ENCODE data around the gene PPP1R12B.
"Not testable (repeated sequence)": the region's sequence is repeated elsewhere in the genome, so short reads cannot be mapped to it uniquely, and the experiment has no call there.

PPP1R12B gene

DNA sequence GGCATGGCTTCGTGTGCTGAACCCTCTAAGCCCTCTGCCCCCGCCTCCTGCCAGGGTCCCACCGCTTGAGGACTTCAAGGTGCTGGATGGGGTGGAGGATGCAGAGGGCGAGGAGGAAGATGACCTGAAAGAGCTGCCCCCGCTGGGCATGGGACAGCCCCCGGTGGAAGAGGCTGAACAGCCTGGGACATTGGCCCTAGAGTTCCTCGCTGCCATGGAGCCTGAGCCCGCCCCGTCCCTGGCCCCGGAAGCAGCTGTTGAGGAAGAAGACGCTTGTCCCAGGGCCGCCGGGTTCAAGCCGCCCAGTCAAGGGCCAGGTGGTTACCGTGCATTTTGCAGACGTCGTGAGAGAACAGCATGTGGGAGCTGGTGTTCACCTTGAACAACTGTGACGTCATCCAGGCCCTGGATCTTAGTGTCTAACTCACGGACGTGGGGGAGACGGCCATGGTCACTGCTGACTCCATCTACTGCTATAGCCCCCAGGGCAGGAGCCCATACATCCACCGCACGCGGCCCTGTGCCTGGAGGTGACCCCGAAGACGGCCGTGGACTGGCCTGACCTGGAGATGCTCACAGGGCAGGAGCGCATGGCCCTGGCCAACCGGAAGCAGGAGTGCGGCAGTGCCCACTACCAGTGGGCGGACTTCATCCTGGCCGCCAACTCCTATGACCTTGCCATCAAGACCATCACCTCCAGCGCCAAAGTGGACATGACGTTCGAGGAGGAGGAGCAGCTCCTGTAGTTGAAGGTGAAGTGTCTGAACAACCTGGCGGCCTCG, 90.1 kb downstream of the PPP1R12B start:
- no peak for DNase-seq (ENCODE audit: extremely low read depth in 1 of 2, low read depth in 1 of 2)

GRCh38 chr1:202439308-202439707, 90.8 kb downstream of the PPP1R12B start:
- no peak for DNase-seq (ENCODE audit: extremely low read depth in 1 of 2, low read depth in 1 of 2)

- not testable (repeated sequence) for DNase-seq (ENCODE audit: extremely low read depth in 1 of 2, low read depth in 1 of 2)
These were observed 99.6 kb downstream of the PPP1R12B start for GRCh38 chr1:202448140-202448539.

DNA sequence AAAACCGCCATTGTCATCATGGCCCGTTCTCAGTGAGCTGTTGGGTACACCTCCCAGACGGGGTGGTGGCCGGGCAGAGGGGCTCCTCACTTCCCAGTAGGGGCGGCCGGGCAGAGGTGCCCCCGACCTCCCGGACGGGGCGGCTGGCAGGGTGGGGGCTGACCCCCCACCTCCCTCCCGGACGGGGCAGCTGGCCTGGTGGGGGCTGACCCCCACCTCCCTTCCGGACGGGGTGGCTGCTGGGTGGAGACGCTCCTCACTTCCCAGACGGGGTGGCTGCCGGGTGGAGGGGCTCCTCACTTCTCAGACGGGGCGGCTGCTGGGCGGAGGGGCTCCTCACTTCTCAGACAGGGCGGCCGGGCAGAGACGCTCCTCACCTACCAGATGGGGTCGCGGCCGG, 103.1 kb downstream of the PPP1R12B start:
- not testable (repeated sequence) for DNase-seq (ENCODE audit: extremely low read depth in 1 of 2, low read depth in 1 of 2)

GRCh38 chr1:202452508-202452907, 104.0 kb downstream of the PPP1R12B start:
- no peak for DNase-seq (ENCODE audit: extremely low read depth in 1 of 2, low read depth in 1 of 2)

- DNase-seq (ENCODE audit: extremely low read depth in 1 of 2, low read depth in 1 of 2): not testable (repeated sequence)
These were observed 108.1 kb downstream of the PPP1R12B start for GRCh38 chr1:202456372-202457169.

- DNase-seq (ENCODE audit: extremely low read depth in 1 of 2, low read depth in 1 of 2): not testable (repeated sequence)
These were observed 110.2 kb downstream of the PPP1R12B start for GRCh38 chr1:202458651-202459050.

DNA sequence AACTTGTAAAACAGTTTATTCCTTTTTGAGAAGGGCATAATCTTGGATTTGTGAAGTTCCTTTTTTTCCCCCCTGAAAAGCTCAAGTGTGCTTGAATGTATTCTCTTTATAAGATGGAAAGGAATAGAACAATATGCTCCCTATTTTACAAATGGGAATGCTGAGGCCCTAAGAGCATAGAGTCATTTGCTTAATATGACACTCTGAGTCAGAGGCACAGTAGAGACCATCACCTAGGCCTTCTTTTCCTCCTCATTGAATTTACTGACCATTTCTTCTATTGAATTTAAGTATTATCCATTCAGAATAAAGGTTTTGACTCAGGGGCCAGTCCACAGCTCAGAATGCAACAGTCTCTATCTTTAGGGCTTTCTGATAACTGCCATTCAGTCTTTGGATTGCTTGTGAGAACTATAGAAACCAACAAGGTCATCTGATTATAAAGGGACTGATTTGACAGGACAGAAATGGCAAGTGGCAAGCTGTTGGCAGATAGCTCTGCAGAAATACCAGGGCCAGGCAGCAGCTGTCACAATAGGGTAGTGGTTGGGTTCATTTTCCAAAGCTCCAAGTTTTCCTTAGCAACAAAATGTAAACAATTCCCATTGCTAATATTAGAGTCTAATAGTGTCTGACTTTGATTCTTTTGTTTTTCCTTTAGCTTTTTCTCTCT, 111.1 kb downstream of the PPP1R12B start:
- not testable (repeated sequence) for DNase-seq (ENCODE audit: extremely low read depth in 1 of 2, low read depth in 1 of 2)

- DNase-seq (ENCODE audit: extremely low read depth in 1 of 2, low read depth in 1 of 2): not testable (repeated sequence)
These were observed 111.6 kb downstream of the PPP1R12B start for GRCh38 chr1:202460143-202460495.

- DNase-seq (ENCODE audit: extremely low read depth in 1 of 2, low read depth in 1 of 2): no peak
These were observed 114.0 kb downstream of the PPP1R12B start for GRCh38 chr1:202462342-202463076.

- not testable (repeated sequence) for DNase-seq (ENCODE audit: extremely low read depth in 1 of 2, low read depth in 1 of 2)
These were observed 115.7 kb downstream of the PPP1R12B start for GRCh38 chr1:202464153-202464742.

DNA sequence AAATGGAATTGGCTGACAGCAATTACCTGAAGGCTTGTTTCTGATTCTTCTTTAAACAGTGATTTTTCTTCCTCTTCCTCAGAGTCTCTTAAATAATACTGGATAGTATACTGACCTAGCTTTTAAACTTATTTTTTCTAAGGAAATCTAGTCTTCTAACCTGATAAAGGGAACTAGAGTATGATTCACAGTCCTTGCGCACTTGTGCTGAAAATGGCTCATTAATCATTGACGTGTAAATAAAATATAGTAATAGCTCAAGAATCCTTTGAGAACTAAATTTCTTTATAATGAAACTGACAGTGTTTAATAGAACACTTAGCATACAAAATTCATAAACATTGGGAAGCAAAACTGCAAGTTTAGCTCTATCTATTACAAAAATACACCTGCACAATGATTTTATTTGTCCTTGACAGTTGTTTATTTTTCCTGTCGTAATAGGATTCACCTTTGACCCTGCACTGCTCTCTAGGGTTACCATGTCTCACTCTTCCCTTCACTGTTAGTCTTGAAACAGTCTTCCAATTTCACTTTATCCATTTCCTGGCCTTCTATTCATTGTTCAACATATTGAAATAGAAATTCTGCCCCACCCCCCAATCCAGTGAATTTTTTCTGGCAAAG, 117.3 kb downstream of the PPP1R12B start:
- DNase-seq (ENCODE audit: extremely low read depth in 1 of 2, low read depth in 1 of 2): not testable (repeated sequence)

GRCh38 chr1:202466339-202466738, 117.8 kb downstream of the PPP1R12B start:
- not testable (repeated sequence) for DNase-seq (ENCODE audit: extremely low read depth in 1 of 2, low read depth in 1 of 2)

GRCh38 chr1:202467381-202467780, 118.9 kb downstream of the PPP1R12B start:
- not testable (repeated sequence) for DNase-seq (ENCODE audit: extremely low read depth in 1 of 2, low read depth in 1 of 2)

- DNase-seq (ENCODE audit: extremely low read depth in 1 of 2, low read depth in 1 of 2): not testable (repeated sequence)
These were observed 120.2 kb downstream of the PPP1R12B start for GRCh38 chr1:202468695-202469094.

DNA sequence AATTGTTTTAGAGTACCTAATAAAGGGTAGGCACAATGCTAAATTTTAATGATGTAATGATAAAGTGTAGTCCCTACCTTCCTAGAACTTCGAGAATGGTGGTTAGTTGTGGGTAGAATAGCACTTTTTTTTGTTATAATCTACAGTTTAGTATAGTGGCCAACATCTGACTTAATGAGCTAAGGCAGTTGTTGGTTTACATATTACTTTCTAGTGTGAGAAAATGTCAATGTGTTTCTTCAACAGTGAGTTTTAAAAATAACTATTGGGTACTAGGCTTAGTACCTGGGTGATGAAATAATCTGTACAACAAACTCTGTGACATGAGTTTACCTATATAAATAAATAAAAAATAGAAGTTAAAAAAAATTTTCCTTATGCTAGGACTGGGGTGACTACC, 120.6 kb downstream of the PPP1R12B start:
- DNase-seq (ENCODE audit: extremely low read depth in 1 of 2, low read depth in 1 of 2): not testable (repeated sequence)

DNA sequence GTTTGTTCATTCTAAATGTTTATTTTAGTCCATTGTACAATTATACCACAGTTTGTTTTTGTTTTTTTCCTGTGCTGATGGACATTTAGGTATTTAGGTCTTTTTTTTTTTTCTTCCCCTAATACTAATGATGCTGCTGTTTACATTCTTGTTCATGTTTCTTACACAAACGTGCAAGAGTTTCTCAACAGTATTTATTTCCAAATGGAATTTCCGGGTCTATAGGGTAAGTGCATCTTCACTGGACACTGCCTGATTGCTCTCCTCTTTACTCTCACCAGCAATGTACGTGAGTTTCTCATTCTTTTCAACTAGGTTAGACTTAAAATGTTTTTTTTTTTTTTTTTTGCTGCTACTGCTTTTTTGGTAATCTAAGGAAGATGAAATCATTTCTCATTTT, 122.7 kb downstream of the PPP1R12B start:
- no peak for DNase-seq (ENCODE audit: extremely low read depth in 1 of 2, low read depth in 1 of 2)

- DNase-seq (ENCODE audit: extremely low read depth in 1 of 2, low read depth in 1 of 2): not testable (repeated sequence)
These were observed 124.0 kb downstream of the PPP1R12B start for GRCh38 chr1:202472347-202473124.
